Measurements from ENCODE around the gene PTPRT.

DNA sequence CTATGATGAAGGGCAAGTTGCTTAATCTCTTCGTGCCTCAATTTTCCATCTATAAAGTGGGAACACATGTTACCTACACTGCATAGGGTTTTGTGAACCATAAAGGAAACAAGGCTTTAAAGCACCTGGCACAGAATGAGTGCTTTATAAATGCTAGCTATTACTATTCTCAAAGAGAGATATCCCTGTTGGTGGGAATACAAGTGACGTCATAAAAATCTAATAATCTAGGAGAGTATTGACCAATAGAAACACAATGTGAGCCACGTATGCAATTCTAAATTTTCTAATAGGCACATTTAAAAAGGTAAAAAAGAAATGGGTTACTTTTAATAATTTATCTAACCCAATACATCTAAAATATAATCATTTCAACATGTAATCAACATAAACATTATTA is 316.4 kb downstream of the PTPRT start:
- no peak for TF ChIP-seq CHD1 (IDR thresholded peaks at IDR 0.05; ENCODE audit: low read depth, low read length)
- no peak for TF ChIP-seq POLR2A (IDR thresholded peaks at IDR 0.05; ENCODE audit: low read depth, low read length)
- TF ChIP-seq CEBPB (IDR thresholded peaks at IDR 0.05; ENCODE audit: low read depth, low read length): no peak
- TF ChIP-seq, protein P1, sequence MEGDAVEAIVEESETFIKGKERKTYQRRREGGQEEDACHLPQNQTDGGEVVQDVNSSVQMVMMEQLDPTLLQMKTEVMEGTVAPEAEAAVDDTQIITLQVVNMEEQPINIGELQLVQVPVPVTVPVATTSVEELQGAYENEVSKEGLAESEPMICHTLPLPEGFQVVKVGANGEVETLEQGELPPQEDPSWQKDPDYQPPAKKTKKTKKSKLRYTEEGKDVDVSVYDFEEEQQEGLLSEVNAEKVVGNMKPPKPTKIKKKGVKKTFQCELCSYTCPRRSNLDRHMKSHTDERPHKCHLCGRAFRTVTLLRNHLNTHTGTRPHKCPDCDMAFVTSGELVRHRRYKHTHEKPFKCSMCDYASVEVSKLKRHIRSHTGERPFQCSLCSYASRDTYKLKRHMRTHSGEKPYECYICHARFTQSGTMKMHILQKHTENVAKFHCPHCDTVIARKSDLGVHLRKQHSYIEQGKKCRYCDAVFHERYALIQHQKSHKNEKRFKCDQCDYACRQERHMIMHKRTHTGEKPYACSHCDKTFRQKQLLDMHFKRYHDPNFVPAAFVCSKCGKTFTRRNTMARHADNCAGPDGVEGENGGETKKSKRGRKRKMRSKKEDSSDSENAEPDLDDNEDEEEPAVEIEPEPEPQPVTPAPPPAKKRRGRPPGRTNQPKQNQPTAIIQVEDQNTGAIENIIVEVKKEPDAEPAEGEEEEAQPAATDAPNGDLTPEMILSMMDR (conservative IDR thresholded peaks at IDR 0.05; ENCODE audit: low read depth, low read length): no peak
- TF ChIP-seq, protein P2, sequence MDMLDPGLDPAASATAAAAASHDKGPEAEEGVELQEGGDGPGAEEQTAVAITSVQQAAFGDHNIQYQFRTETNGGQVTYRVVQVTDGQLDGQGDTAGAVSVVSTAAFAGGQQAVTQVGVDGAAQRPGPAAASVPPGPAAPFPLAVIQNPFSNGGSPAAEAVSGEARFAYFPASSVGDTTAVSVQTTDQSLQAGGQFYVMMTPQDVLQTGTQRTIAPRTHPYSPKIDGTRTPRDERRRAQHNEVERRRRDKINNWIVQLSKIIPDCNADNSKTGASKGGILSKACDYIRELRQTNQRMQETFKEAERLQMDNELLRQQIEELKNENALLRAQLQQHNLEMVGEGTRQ (IDR thresholded peaks at IDR 0.05; ENCODE audit: low read depth, low read length): no peak
- no peak for TF ChIP-seq MXI1 (IDR thresholded peaks at IDR 0.05; ENCODE audit: borderline replicate concordance, low read depth, low read length)
- TF ChIP-seq SMC3 (IDR thresholded peaks at IDR 0.05; ENCODE audit: low read depth, low read length): no peak

Data from IMR-90 (cell line).